ENCODE data around the gene RPL18A. TPM values are rescaled to one million over a fixed set of nuclear protein-coding genes. Genes with fewer than 3 reads are reported as not detected.

The RPL18A gene
- total RNA-seq, 2 experiments from 2014 or later = 3,663 to 3,679 TPM

Other genes starting within 250 kb of the RPL18A start
- gene UNC13A, start 171.6 kb upstream of the RPL18A start, total RNA-seq = not detected
- gene MAP1S, start 140.4 kb upstream of the RPL18A start, total RNA-seq = 10 to 100 TPM; 53.8 to 54.7 TPM
- 10 to 100 TPM; 36.9 to 38.3 TPM for gene FCHO1, start 108.4 kb upstream of the RPL18A start, total RNA-seq
- gene B3GNT3, start 64.8 kb upstream of the RPL18A start, total RNA-seq = under 1 TPM in 1 of 2 experiments, not detected in 1; 0.20 TPM
- 1 to 10 TPM; 5.9 to 6.9 TPM for gene INSL3, start 38.4 kb upstream of the RPL18A start, total RNA-seq
- gene JAK3, start 11.9 kb upstream of the RPL18A start, total RNA-seq = 100 to 1,000 TPM; 120 to 126 TPM
- gene SLC5A5, start 12.0 kb downstream of the RPL18A start, total RNA-seq = under 1 TPM; 0.87 to 0.99 TPM
- gene CCDC124, start 73.1 kb downstream of the RPL18A start, total RNA-seq = 100 to 1,000 TPM; 120 to 129 TPM
- 1 to 10 TPM in 1 of 2 experiments, under 1 TPM in 1; 0.25 to 1.7 TPM for gene KCNN1, start 107.2 kb downstream of the RPL18A start, total RNA-seq
- 10 to 100 TPM; 29.1 TPM for gene ARRDC2, start 148.3 kb downstream of the RPL18A start, total RNA-seq
- 10 to 100 TPM; 25.6 to 27.2 TPM for gene IL12RB1, start 227.0 kb downstream of the RPL18A start, total RNA-seq
- gene MAST3, start 237.9 kb downstream of the RPL18A start, total RNA-seq = 10 to 100 TPM; 23.1 to 23.3 TPM

Measured in activated CD8-positive, alpha-beta T cell treated with anti-CD3 and anti-CD28 coated beads for 36 hours (primary cell).